ENCODE results near the gene LNP1. TPM values are rescaled to one million over a fixed set of nuclear protein-coding genes. Genes with fewer than 3 reads are reported as not detected.
"Not testable (repeated sequence)": the region's sequence is repeated elsewhere in the genome, so short reads cannot be mapped to it uniquely, and the experiment has no call there.

LNP1 gene
- total and polyA plus RNA-seq, 2 of the 13 experiments (the other 11 are each of a cell fraction or from before 2014, with no cell fraction given) = 3.6 to 7.0 TPM

DNA sequence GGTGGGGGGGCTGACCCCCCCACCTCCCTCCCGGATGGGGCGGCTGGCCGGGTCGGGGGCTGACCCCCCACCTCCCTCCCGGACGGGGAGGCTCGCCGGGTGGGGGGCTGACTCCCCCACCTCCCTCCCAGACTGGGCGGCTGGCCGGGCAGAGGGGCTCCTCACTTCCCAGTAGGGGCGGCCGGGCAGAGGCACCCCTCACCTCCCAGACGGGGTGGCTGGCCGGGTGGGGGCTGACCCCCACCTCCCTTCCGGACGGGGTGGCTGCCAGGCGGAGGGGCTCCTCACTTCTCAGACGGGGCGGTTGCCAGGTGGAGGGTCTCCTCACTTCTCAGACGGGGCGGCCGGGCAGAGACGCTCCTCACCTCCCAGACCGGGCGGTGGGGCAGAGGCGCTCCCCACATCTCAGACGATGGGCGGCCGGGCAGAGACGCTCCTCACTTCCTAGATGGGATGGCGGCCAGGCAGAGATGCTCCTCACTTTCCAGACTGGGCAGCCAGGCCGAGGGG, 76.6 kb downstream of the LNP1 start:
- H3K36me3 ChIP-seq (replicated peaks in 1 of 2; ENCODE audit: control insufficient read depth in 1 of 2, insufficient read depth in 2 of 2, low read length in 2 of 2); H3K79me2 ChIP-seq (ENCODE audit: insufficient read depth, low read length); H3K9me3 ChIP-seq (ENCODE audit: low read length); FAIRE-seq; intact Hi-C loops (cut with micrococcal nuclease; ENCODE audit: unreplicated experiment); H3K4me3 ChIP-seq (replicated peaks in 1 of 3; ENCODE audit: insufficient read depth in 1 of 3, low read depth in 2 of 3, low read length in 3 of 3); H3K4me2 ChIP-seq (ENCODE audit: low read depth, low read length); BruUV-seq (replicated peaks); POLR2A ChIA-PET; ATAC-seq; H4K20me1 ChIP-seq (ENCODE audit: insufficient read depth, low read length); in situ Hi-C loops (cut with HindIII; ENCODE audit: extremely low pct_ligation_motif_present, low pct_unique_long_range_greater_than_20kb); H3K4me1 ChIP-seq (ENCODE audit: insufficient read depth, low read length); H3K27me3 ChIP-seq (ENCODE audit: control insufficient read depth in 1 of 2, insufficient read depth in 2 of 2, low read length in 2 of 2); DNase-seq (ENCODE audit: low spot score); CTCF ChIA-PET (ENCODE audit: low intra/inter-chr PET ratio, low total read pairs); H3K27ac ChIP-seq (ENCODE audit: extremely low read length, insufficient read depth, low read length); H2AFZ ChIP-seq (ENCODE audit: low read length); H3K9ac ChIP-seq (ENCODE audit: insufficient read depth, low read depth, low read length): not testable (repeated sequence)
- 78% methylated on average over 14 of the region's 32 CpGs for WGBS (ENCODE audit: low lambda C conversion rate)

DNA sequence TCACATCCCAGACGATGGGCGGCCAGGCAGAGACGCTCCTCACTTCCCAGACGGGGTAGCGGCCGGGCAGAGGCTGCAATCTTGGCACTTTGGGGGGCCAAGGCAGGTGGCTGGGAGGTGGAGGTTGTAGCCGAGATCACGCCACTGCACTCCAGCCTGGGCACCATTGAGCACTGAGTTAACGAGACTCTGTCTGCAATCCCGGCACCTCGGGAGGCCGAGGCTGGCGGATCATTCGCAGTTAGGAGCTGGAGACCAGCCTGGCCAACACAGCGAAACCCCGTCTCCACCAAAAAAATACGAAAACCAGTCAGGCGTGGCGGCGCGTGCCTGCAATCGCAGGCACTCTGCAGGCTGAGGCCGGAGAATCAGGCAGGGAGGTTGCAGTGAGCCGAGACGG, 77.2 kb downstream of the LNP1 start:
- H3K36me3 ChIP-seq (replicated peaks in 1 of 2; ENCODE audit: control insufficient read depth in 1 of 2, insufficient read depth in 2 of 2, low read length in 2 of 2); intact Hi-C loops (cut with micrococcal nuclease; ENCODE audit: unreplicated experiment); H3K27me3 ChIP-seq (ENCODE audit: control insufficient read depth in 1 of 2, insufficient read depth in 2 of 2, low read length in 2 of 2); H3K9me3 ChIP-seq (ENCODE audit: low read length); POLR2A ChIA-PET; in situ Hi-C loops (cut with HindIII; ENCODE audit: extremely low pct_ligation_motif_present, low pct_unique_long_range_greater_than_20kb); H4K20me1 ChIP-seq (ENCODE audit: insufficient read depth, low read length); H3K9ac ChIP-seq (ENCODE audit: insufficient read depth, low read depth, low read length); H2AFZ ChIP-seq (ENCODE audit: low read length); H3K4me2 ChIP-seq (ENCODE audit: low read depth, low read length); ATAC-seq; H3K4me1 ChIP-seq (ENCODE audit: insufficient read depth, low read length); BruUV-seq (replicated peaks); FAIRE-seq; DNase-seq (ENCODE audit: low spot score); H3K4me3 ChIP-seq (replicated peaks in 1 of 3; ENCODE audit: insufficient read depth in 1 of 3, low read depth in 2 of 3, low read length in 3 of 3); H3K27ac ChIP-seq (ENCODE audit: extremely low read length, insufficient read depth, low read length); CTCF ChIA-PET (ENCODE audit: low intra/inter-chr PET ratio, low total read pairs); H3K79me2 ChIP-seq (ENCODE audit: insufficient read depth, low read length): not testable (repeated sequence)
- 74% methylated on average over 10 of the region's 25 CpGs for WGBS (ENCODE audit: low lambda C conversion rate)

DNA sequence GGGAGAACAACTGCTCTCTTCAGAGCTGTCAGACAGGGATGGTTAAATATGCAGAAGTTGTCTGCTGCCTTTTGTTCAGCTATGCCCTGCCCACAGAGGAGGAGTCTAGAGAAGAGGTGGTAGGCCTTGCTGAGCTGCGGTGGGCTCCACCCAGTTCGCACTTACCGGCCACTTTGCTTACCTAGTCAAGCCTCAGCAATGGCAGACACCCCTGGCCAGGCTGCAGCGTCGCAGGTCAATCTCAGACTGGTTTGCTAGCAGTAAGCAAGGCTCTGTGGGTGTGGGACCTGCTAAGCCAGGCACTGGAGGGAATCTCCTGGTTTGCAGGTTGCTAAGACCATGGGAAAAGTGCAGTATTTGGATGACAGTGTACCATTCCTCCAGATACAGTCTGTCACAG, 78.7 kb downstream of the LNP1 start:
- Histone ChIP-seq H3K4me3 (replicated peaks in 1 of 3; ENCODE audit: insufficient read depth in 1 of 3, low read depth in 2 of 3, low read length in 3 of 3) (no peak overlapping the region), H3K27me3 (ENCODE audit: control insufficient read depth in 1 of 2, insufficient read depth in 2 of 2, low read length in 2 of 2) (0 out of 5 replicates have a peak, but pooled peaks cover 0 to 4% of the 10 kb centered on the region in 2 experiments), H3K36me3 (replicated peaks in 1 of 2; ENCODE audit: control insufficient read depth in 1 of 2, insufficient read depth in 2 of 2, low read length in 2 of 2) (no peaks in the 10 kb centered on the region), H4K20me1 (ENCODE audit: insufficient read depth, low read length) (no peaks in the 10 kb centered on the region), H3K27ac (ENCODE audit: extremely low read length, insufficient read depth, low read length) (no peak overlapping the region), H3K79me2 (ENCODE audit: insufficient read depth, low read length) (no peaks in the 10 kb centered on the region), H3K4me1 (ENCODE audit: insufficient read depth, low read length) (peaks cover 6% of the 10 kb centered on the region), H2AFZ (ENCODE audit: low read length) (no peak overlapping the region), H3K9ac (ENCODE audit: insufficient read depth, low read depth, low read length) (no peak overlapping the region), H3K9me3 (ENCODE audit: low read length) (no peaks in the 10 kb centered on the region), H3K4me2 (ENCODE audit: low read depth, low read length) (no peak overlapping the region)
- FAIRE-seq (no peak), ATAC-seq (no peak; the same call in 2 of the 3 replicates), DNase-seq (ENCODE audit: low spot score) (no peak)
- no TSS peak for BruUV-seq (replicated peaks)
- WGBS (ENCODE audit: low lambda C conversion rate) = no CpG with 5 or more reads among the region's 5 CpGs
- intact Hi-C loops (cut with micrococcal nuclease; ENCODE audit: unreplicated experiment) (no loop called here), in situ Hi-C loops (cut with HindIII; ENCODE audit: extremely low pct_ligation_motif_present, low pct_unique_long_range_greater_than_20kb) (no loop called here)
- ChIA-PET POLR2A (no interaction called here), CTCF (ENCODE audit: low intra/inter-chr PET ratio, low total read pairs) (no interaction called here)
- TF ChIP-seq, protein P1, sequence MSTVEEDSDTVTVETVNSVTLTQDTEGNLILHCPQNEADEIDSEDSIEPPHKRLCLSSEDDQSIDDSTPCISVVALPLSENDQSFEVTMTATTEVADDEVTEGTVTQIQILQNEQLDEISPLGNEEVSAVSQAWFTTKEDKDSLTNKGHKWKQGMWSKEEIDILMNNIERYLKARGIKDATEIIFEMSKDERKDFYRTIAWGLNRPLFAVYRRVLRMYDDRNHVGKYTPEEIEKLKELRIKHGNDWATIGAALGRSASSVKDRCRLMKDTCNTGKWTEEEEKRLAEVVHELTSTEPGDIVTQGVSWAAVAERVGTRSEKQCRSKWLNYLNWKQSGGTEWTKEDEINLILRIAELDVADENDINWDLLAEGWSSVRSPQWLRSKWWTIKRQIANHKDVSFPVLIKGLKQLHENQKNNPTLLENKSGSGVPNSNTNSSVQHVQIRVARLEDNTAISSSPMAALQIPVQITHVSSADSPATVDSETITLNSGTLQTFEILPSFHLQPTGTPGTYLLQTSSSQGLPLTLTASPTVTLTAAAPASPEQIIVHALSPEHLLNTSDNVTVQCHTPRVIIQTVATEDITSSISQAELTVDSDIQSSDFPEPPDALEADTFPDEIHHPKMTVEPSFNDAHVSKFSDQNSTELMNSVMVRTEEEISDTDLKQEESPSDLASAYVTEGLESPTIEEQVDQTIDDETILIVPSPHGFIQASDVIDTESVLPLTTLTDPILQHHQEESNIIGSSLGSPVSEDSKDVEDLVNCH (CRISPR knock-in tag; IDR thresholded peaks at IDR 0.05) = no peak
- TF ChIP-seq, protein P2, sequence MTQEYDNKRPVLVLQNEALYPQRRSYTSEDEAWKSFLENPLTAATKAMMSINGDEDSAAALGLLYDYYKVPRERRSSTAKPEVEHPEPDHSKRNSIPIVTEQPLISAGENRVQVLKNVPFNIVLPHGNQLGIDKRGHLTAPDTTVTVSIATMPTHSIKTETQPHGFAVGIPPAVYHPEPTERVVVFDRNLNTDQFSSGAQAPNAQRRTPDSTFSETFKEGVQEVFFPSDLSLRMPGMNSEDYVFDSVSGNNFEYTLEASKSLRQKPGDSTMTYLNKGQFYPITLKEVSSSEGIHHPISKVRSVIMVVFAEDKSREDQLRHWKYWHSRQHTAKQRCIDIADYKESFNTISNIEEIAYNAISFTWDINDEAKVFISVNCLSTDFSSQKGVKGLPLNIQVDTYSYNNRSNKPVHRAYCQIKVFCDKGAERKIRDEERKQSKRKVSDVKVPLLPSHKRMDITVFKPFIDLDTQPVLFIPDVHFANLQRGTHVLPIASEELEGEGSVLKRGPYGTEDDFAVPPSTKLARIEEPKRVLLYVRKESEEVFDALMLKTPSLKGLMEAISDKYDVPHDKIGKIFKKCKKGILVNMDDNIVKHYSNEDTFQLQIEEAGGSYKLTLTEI (CRISPR knock-in tag; conservative IDR thresholded peaks at IDR 0.05) = no peak
- no peak for TF ChIP-seq ZNF136 (CRISPR knock-in tag; IDR thresholded peaks at IDR 0.05; ENCODE audit: low read depth)
- TF ChIP-seq, protein P3, sequence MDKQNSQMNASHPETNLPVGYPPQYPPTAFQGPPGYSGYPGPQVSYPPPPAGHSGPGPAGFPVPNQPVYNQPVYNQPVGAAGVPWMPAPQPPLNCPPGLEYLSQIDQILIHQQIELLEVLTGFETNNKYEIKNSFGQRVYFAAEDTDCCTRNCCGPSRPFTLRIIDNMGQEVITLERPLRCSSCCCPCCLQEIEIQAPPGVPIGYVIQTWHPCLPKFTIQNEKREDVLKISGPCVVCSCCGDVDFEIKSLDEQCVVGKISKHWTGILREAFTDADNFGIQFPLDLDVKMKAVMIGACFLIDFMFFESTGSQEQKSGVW (CRISPR knock-in tag; IDR thresholded peaks at IDR 0.05; ENCODE audit: borderline replicate concordance) = no peak
